B cell (primary cell): ENCODE data around the gene NAV2. TPM values are rescaled to one million over a fixed set of nuclear protein-coding genes. Genes with fewer than 3 reads are reported as not detected.

Experiments used
- ATAC-seq: fragments of 200-7000 bp; cut with Tn5 transposase; one replicate; pipeline ENCODE4 v1.10.0; 2021; ENCODE audit warnings: low read depth, mild to moderate bottlenecking, moderate number of reproducible peaks, moderate library complexity
- CTCF ChIA-PET: fragments of 350-600 bp; sonication (Branson Sonifier 250); formaldehyde crosslinking; loops from one replicate; lab custom pipeline; 2021; ENCODE audit warnings: antibody characterized with exemption, inconsistent platforms; lab: Charles Lee
- POLR2A ChIA-PET: fragments of 350-600 bp; sonication (Branson Sonifier 250); formaldehyde crosslinking; loops from one replicate; lab custom pipeline; 2021; ENCODE audit warnings: antibody characterized with exemption; lab: Charles Lee
- DNase-seq: peaks from one replicate; pipeline ENCODE4 v3.0.0; 2013
- H2AFZ ChIP-seq: 2 replicates; pipeline ENCODE4 v1.6.1; 2012; ENCODE audit warnings: mild to moderate bottlenecking, low read depth, low read length; ENCODE audit not compliant: insufficient read depth, poor library complexity, severe bottlenecking
- H3K27ac ChIP-seq, 2 donors: 1 replicate in 1 of 2; 2 replicates in 1 of 2; pipeline ENCODE4 v1.5.1; 2012 to 2013; ENCODE audit warnings: low read length in 2 of 2, mild to moderate bottlenecking in 2 of 2, moderate library complexity in 1 of 2
- H3K27me3 ChIP-seq, 4 experiments: fragments of 200-600 bp in 1 of 4; sonication (generic) in 1 of 4; replicated peaks in 1 of 4; 1 replicate in 2 of 4; 2 replicates in 2 of 4; pipeline versions ENCODE4 v1.6.1 to v1.7.0; 2013 to 2016; ENCODE audit warnings: low read length in 3 of 4, mild to moderate bottlenecking in 2 of 4, mixed read lengths in 1 of 4, moderate library complexity in 1 of 4; ENCODE audit not compliant: insufficient read depth in 4 of 4, control insufficient read depth in 3 of 4; ENCODE audit errors: control extremely low read depth in 1 of 4
- H3K36me3 ChIP-seq, 2 experiments: replicated peaks in 1 of 2; 1 replicate in 1 of 2; 2 replicates in 1 of 2; pipeline versions ENCODE4 v1.6.1 to v1.7.1; 2013; ENCODE audit warnings: low read length in 1 of 2; ENCODE audit not compliant: insufficient read depth in 2 of 2, control insufficient read depth in 1 of 2; ENCODE audit errors: control extremely low read depth in 1 of 2, extremely low read depth in 1 of 2
- H3K4me1 ChIP-seq, 2 donors: fragments of 200-600 bp in 1 of 2; sonication (generic) in 1 of 2; 1 replicate in 1 of 2; 2 replicates in 1 of 2; pipeline versions ENCODE4 v1.5.1 to v1.6.1; 2013 to 2017; ENCODE audit warnings: low read length in 2 of 2; ENCODE audit not compliant: control insufficient read depth in 2 of 2, insufficient read depth in 2 of 2
- H3K4me2 ChIP-seq: replicated peaks from 2 replicates; pipeline ENCODE3; 2012; ENCODE audit warnings: mild to moderate bottlenecking, low read depth, low read length; ENCODE audit not compliant: poor library complexity, severe bottlenecking
- H3K4me3 ChIP-seq, 5 experiments: fragments of 200-600 bp in 1 of 5; sonication (generic) in 1 of 5; 1 replicate in 3 of 5; 2 replicates in 2 of 5; pipeline versions ENCODE4 v1.5.1 to v1.7.0; 2011 to 2016; ENCODE audit warnings: low read length in 4 of 5, mild to moderate bottlenecking in 4 of 5, low read depth in 2 of 5, control low read depth in 1 of 5, moderate library complexity in 1 of 5; ENCODE audit not compliant: insufficient read depth in 1 of 5; ENCODE audit errors: control extremely low read depth in 1 of 5, extremely low read depth in 1 of 5
- H3K79me2 ChIP-seq: fragments of 200-600 bp; sonication (generic); one replicate; pipeline ENCODE4 v1.6.0; 2016; ENCODE audit warnings: low read length; ENCODE audit not compliant: control insufficient read depth, insufficient read depth
- H3K9ac ChIP-seq: fragments of 200-600 bp; sonication (generic); 2 replicates; pipeline ENCODE4 v1.6.1; 2017; ENCODE audit warnings: mild to moderate bottlenecking, low read length, moderate library complexity
- H3K9me3 ChIP-seq, 3 donors: one replicate each; pipeline versions ENCODE4 v1.6.1 to v1.7.1; 2013; ENCODE audit warnings: low read length in 2 of 3; ENCODE audit not compliant: control insufficient read depth in 2 of 3, insufficient read depth in 1 of 3; ENCODE audit errors: control extremely low read depth in 1 of 3
- H4K20me1 ChIP-seq: 2 replicates; pipeline ENCODE4 v1.6.0; 2012; ENCODE audit warnings: mild to moderate bottlenecking, low read length; ENCODE audit not compliant: insufficient read depth, control insufficient read depth, poor library complexity, severe bottlenecking
- H3K27ac Mint-ChIP-seq: one replicate; pipeline ENCODE4 v1.8.0; 2021; ENCODE audit warnings: mixed read lengths
- H3K27me3 Mint-ChIP-seq: one replicate; pipeline ENCODE4 v1.8.0; 2021; ENCODE audit warnings: mixed read lengths
- H3K4me1 Mint-ChIP-seq: one replicate; pipeline ENCODE4 v1.8.0; 2021; ENCODE audit warnings: mixed read lengths
- H3K4me3 Mint-ChIP-seq: one replicate; pipeline ENCODE4 v1.8.0; 2021; ENCODE audit warnings: mixed read lengths
- H3K9me3 Mint-ChIP-seq: one replicate; pipeline ENCODE4 v1.8.0; 2022; ENCODE audit warnings: mixed read lengths; ENCODE audit not compliant: insufficient read depth
- EZH2 ChIP-seq: IDR thresholded peaks from 2 replicates; pipeline ENCODE4 v1.6.1; 2012; ENCODE audit warnings: borderline replicate concordance, low read depth, mild to moderate bottlenecking, moderate library complexity, low read length; ENCODE audit not compliant: insufficient read depth, poor library complexity, severe bottlenecking
- WGBS: methylation state at CpG from one replicate; pipeline ENCODE4 v1.1.5; 2013; ENCODE audit warnings: missing lambda C conversion rate; ENCODE audit not compliant: insufficient coverage; 5-methylcytosine and 5-hydroxymethylcytosine counted together
- intact Hi-C: fragments of 100-400 bp; cut with micrococcal nuclease; formaldehyde crosslinking; loops from one replicate; pipeline ENCODE4 v1.10.0; 2022
- polyA plus RNA-seq: library from polyadenylated mRNA; depleted of rRNA; stranded (reverse); fragments of >200 nt; gene quantifications from 2 replicates; pipeline ENCODE4 v1.2.3, GENCODE V29; 2012
- total RNA-seq, 2 donors: library from RNA; stranded (reverse); fragments of 120-200 nt in 1 of 2; gene quantifications; 1 replicate in 1 of 2; 2 replicates in 1 of 2; pipeline versions ENCODE4 v1.2.3 to v1.2.4, GENCODE V29; 2013 to 2022
- TF ChIP-seq, protein P1 (sequence below): fragments of 200-600 bp; IDR thresholded peaks from one replicate; pipeline ENCODE4 v1.8.0; 2022; ENCODE audit warnings: antibody characterized with exemption, mild to moderate bottlenecking

The NAV2 gene
- total and polyA plus RNA-seq, 2 donors (not counting 1 experiment from before 2014, with no cell fraction given) = 0.82 to 22.2 TPM

DNA sequence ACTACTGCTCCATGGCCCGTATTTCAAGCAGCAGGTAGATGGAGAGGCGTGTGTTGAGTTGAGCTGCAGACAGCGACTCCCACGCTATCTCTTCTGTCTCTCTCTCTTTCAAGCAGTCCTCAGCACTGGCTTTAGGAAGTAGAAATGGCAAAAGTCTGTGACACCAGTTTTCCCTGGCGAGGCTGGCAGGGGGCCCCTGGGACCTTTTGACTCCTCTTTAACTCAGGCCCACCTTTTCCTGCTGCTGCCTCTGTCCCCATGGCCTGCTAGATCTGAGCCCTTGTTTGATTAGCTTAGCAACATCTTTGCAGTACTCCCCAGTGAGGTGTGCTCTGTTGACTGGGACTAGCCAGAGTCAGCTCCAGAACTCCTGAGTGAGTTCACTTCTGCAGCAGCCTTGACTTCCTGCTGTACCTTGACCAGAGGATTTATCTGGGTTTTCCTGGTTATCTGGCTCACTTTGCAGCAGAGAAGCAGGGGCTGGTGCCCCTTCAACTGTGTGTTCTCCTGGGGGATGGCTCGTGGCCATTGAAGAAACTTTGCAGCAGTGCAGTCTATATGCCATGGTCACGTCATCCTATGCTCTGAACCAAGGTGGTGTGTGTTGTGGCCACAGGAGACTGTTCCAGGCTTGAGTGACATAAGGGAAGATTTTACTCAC lies 263.8 kb downstream of the NAV2 start:
- DNase-seq (no peak), ATAC-seq (no peak)
- no peak for TF ChIP-seq EZH2
- TF ChIP-seq, protein P1, sequence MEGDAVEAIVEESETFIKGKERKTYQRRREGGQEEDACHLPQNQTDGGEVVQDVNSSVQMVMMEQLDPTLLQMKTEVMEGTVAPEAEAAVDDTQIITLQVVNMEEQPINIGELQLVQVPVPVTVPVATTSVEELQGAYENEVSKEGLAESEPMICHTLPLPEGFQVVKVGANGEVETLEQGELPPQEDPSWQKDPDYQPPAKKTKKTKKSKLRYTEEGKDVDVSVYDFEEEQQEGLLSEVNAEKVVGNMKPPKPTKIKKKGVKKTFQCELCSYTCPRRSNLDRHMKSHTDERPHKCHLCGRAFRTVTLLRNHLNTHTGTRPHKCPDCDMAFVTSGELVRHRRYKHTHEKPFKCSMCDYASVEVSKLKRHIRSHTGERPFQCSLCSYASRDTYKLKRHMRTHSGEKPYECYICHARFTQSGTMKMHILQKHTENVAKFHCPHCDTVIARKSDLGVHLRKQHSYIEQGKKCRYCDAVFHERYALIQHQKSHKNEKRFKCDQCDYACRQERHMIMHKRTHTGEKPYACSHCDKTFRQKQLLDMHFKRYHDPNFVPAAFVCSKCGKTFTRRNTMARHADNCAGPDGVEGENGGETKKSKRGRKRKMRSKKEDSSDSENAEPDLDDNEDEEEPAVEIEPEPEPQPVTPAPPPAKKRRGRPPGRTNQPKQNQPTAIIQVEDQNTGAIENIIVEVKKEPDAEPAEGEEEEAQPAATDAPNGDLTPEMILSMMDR = no peak
- H2AFZ ChIP-seq = no peak overlapping the region
- no peaks in the 10 kb centered on the region for H3K79me2 ChIP-seq
- no peaks in the 10 kb centered on the region for H3K9me3 Mint-ChIP-seq
- peaks cover 0 to under 1% (median 0%) of the 10 kb centered on the region in 3 donors for H3K9me3 ChIP-seq
- CTCF ChIA-PET = no interaction called here
- H3K4me2 ChIP-seq = no peak overlapping the region
- H3K27me3 ChIP-seq = peaks cover 0 to 16% (median 5%) of the 10 kb centered on the region in 4 experiments
- no peak overlapping the region for H3K27ac Mint-ChIP-seq
- H3K27me3 Mint-ChIP-seq = peaks cover 42% of the 10 kb centered on the region
- peaks cover 18% of the 10 kb centered on the region for H3K4me1 Mint-ChIP-seq
- H3K4me3 Mint-ChIP-seq = no peak overlapping the region
- H3K9ac ChIP-seq = no peak overlapping the region
- no peaks in the 10 kb centered on the region for H3K36me3 ChIP-seq
- WGBS = 67% methylated on average over 4 of the region's 7 CpGs
- intact Hi-C loops = no loop called here
- peaks cover 17 to 19% of the 10 kb centered on the region in 2 donors for H3K4me1 ChIP-seq
- no peak overlapping the region for H3K4me3 ChIP-seq
- H3K27ac ChIP-seq = no peak overlapping the region
- POLR2A ChIA-PET = no interaction called here
- H4K20me1 ChIP-seq = no peaks in the 10 kb centered on the region

DNA sequence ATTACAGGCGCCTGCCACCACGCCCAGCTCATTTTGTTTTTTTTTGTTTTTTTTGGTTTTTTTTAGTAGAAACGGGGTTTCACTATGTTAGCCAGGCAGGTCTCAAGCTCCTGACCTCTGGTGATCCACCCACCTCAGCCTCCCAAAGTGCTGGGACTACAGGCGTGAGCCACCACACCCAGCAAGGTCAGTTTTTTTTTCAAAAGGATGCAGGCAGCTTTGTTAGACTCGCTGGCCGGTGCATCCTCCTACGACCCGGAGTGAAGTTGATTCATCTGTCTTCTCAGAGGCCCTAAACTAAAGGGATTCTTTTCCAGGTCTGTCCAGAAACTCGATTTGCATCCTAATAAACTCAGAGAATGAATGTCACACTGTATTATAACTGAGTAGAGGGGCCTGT lies 265.3 kb downstream of the NAV2 start:
- no peaks in the 10 kb centered on the region for H3K36me3 ChIP-seq
- Mint-ChIP-seq H3K4me3 (no peak overlapping the region), H3K9me3 (no peaks in the 10 kb centered on the region), H3K27me3 (peaks cover 41% of the 10 kb centered on the region), H3K4me1 (peaks cover 18% of the 10 kb centered on the region), H3K27ac (no peak overlapping the region)
- POLR2A ChIA-PET = no interaction called here
- no peak overlapping the region for H3K9ac ChIP-seq
- ATAC-seq (no peak), DNase-seq (no peak)
- TF ChIP-seq, protein P1 = no peak
- no peak for TF ChIP-seq EZH2
- no peak overlapping the region for H3K4me3 ChIP-seq
- H4K20me1 ChIP-seq = no peaks in the 10 kb centered on the region
- 100% methylated on average over 3 of the region's 9 CpGs for WGBS
- intact Hi-C loops = no loop called here
- no peaks in the 10 kb centered on the region for H3K79me2 ChIP-seq
- no peak overlapping the region for H3K27ac ChIP-seq
- peaks cover 17 to 19% of the 10 kb centered on the region in 2 donors for H3K4me1 ChIP-seq
- H3K27me3 ChIP-seq = peaks cover 0 to 19% (median 9%) of the 10 kb centered on the region in 4 experiments
- no peak overlapping the region for H2AFZ ChIP-seq
- no peaks in the 10 kb centered on the region for H3K9me3 ChIP-seq
- H3K4me2 ChIP-seq = no peak overlapping the region
- CTCF ChIA-PET = no interaction called here
